ENCODE results near the gene FOXK1.
A peak's percentile ranks its signal among the peaks of the same experiment; 100 is the strongest.
"Not testable (repeated sequence)": the region's sequence is repeated elsewhere in the genome, so short reads cannot be mapped to it uniquely, and the experiment has no call there.

Gene FOXK1

GRCh38 chr7:4690953-4691856, 9.1 kb downstream of the FOXK1 start:
- H3K4me3 Mint-ChIP-seq, result no peak overlapping the region
- TF ChIP-seq CTCF (IDR thresholded peaks at IDR 0.05), result no peak
- H3K9me3 Mint-ChIP-seq, result no peaks in the 10 kb centered on the region
- H3K27me3 Mint-ChIP-seq (ENCODE audit: low read depth, poor library complexity), result peaks cover 4% of the 10 kb centered on the region
- peaks cover 24% of the 10 kb centered on the region for H3K36me3 Mint-ChIP-seq (ENCODE audit: low read depth)
- peaks cover 74% of the 10 kb centered on the region for H3K4me1 Mint-ChIP-seq
- DNase-seq, result no peak
- peak overlapping the region; percentile 52 for H3K27ac Mint-ChIP-seq

- peaks cover 71% of the 10 kb centered on the region for H3K4me1 Mint-ChIP-seq
- no peak overlapping the region for H3K27ac Mint-ChIP-seq
Measured at GRCh38 chr7:4692055-4692454, 10.0 kb downstream of the FOXK1 start.

GRCh38 chr7:4692622-4693021, 10.5 kb downstream of the FOXK1 start:
- not testable (repeated sequence) for DNase-seq; H3K9me3 Mint-ChIP-seq; H3K27me3 Mint-ChIP-seq (ENCODE audit: low read depth, poor library complexity); H3K4me3 Mint-ChIP-seq; H3K27ac Mint-ChIP-seq
- Mint-ChIP-seq H3K36me3 (ENCODE audit: low read depth) (peaks cover 15% of the 10 kb centered on the region), H3K4me1 (peaks cover 65% of the 10 kb centered on the region)

More at GRCh38 chr7:4692055-4692454, 10.0 kb downstream of the FOXK1 start:
- H3K27me3 Mint-ChIP-seq (ENCODE audit: low read depth, poor library complexity), result peaks cover 2% of the 10 kb centered on the region
- DNase-seq, result no peak
- TF ChIP-seq CTCF (IDR thresholded peaks at IDR 0.05), result no peak
- peaks cover 18% of the 10 kb centered on the region for H3K36me3 Mint-ChIP-seq (ENCODE audit: low read depth)
- H3K4me3 Mint-ChIP-seq, result no peak overlapping the region
- no peaks in the 10 kb centered on the region for H3K9me3 Mint-ChIP-seq

- Mint-ChIP-seq H3K36me3 (ENCODE audit: low read depth) (peaks cover 10% of the 10 kb centered on the region), H3K4me1 (peaks cover 60% of the 10 kb centered on the region), H3K27me3 (ENCODE audit: low read depth, poor library complexity) (peaks cover 4% of the 10 kb centered on the region), H3K27ac (no peak overlapping the region), H3K9me3 (no peaks in the 10 kb centered on the region), H3K4me3 (no peak overlapping the region)
- TF ChIP-seq CTCF (IDR thresholded peaks at IDR 0.05), result no peak
- no peak for DNase-seq
Measured at GRCh38 chr7:4693152-4693551, 11.1 kb downstream of the FOXK1 start.

- no peak for DNase-seq
- peaks cover 54% of the 10 kb centered on the region for H3K4me1 Mint-ChIP-seq
- H3K27ac Mint-ChIP-seq, result no peak overlapping the region
- no peak overlapping the region for H3K4me3 Mint-ChIP-seq
- no peak for TF ChIP-seq CTCF (IDR thresholded peaks at IDR 0.05)
- H3K36me3 Mint-ChIP-seq (ENCODE audit: low read depth), result peaks cover 10% of the 10 kb centered on the region
- H3K9me3 Mint-ChIP-seq, result no peaks in the 10 kb centered on the region
- peaks cover 4% of the 10 kb centered on the region for H3K27me3 Mint-ChIP-seq (ENCODE audit: low read depth, poor library complexity)
Measured at GRCh38 chr7:4693749-4694148, 11.7 kb downstream of the FOXK1 start.

- H3K27me3 Mint-ChIP-seq (ENCODE audit: low read depth, poor library complexity), result peaks cover 4% of the 10 kb centered on the region
- no peak for TF ChIP-seq CTCF (IDR thresholded peaks at IDR 0.05)
- H3K27ac Mint-ChIP-seq, result peak overlapping the region; percentile 79
- no peak for DNase-seq
- no peaks in the 10 kb centered on the region for H3K9me3 Mint-ChIP-seq
- H3K4me1 Mint-ChIP-seq, result peaks cover 49% of the 10 kb centered on the region
- H3K4me3 Mint-ChIP-seq, result no peak overlapping the region
- H3K36me3 Mint-ChIP-seq (ENCODE audit: low read depth), result peaks cover 7% of the 10 kb centered on the region
Measured at GRCh38 chr7:4694305-4694704, 12.2 kb downstream of the FOXK1 start.
